HepG2 (cell line): Measurements from ENCODE around the gene LINC00632. TPM values are rescaled to one million over a fixed set of nuclear protein-coding genes. Genes with fewer than 3 reads are reported as not detected.

Experiments
- ATAC-seq: fragments of 200-7000 bp; cut with Tn5 transposase; 3 replicates; pipeline ENCODE4 v1.9.1; 2020; ENCODE audit warnings: mild to moderate bottlenecking, moderate library complexity
- BruUV-seq: library from RNA; stranded (reverse); fragments of 400-500 nt; replicated peaks from 2 replicates; lab custom pipeline; 2021; lab: Mats Ljungman, UMichigan
- CTCF ChIA-PET: fragments of 300-600 bp; formaldehyde crosslinking; extraction: SDS; loops from one replicate; lab custom pipeline; 2021; ENCODE audit warnings: low total read pairs, inconsistent platforms, low intra/inter-chr PET ratio; lab: Yijun Ruan, JAX
- POLR2A ChIA-PET: fragments of 350-600 bp; sonication (Branson Sonifier 250); formaldehyde crosslinking; loops from one replicate; lab custom pipeline; 2020; ENCODE audit warnings: antibody characterized with exemption, inconsistent platforms; lab: Yijun Ruan, JAX
- DNase-seq: peaks from one replicate; pipeline ENCODE4 v3.0.0-alpha.2; 2015; ENCODE audit warnings: low spot score
- FAIRE-seq: peaks from 3 replicates; lab custom pipeline; 2011; peaks lifted over from hg19 to GRCh38; lab: Jason Lieb, UNC
- H2AFZ ChIP-seq: one replicate; pipeline ENCODE4 v1.6.1; 2011; ENCODE audit warnings: low read length, inconsistent platforms
- H3K27ac ChIP-seq: fragments of 300-600 bp; 3 replicates; pipeline ENCODE4 v1.8.0; 2011; ENCODE audit warnings: mixed run types, mild to moderate bottlenecking, mixed read lengths, low read length, inconsistent platforms; ENCODE audit not compliant: insufficient read depth; ENCODE audit errors: extremely low read length
- H3K27me3 ChIP-seq, 2 experiments: fragments of 200-600 bp in 1 of 2; 2 replicates in 1 of 2; 3 replicates in 1 of 2; pipeline versions ENCODE4 v1.6.0 to v1.8.0; 2011; ENCODE audit warnings: low read length in 2 of 2, mild to moderate bottlenecking in 2 of 2, moderate library complexity in 2 of 2, inconsistent platforms in 1 of 2; ENCODE audit not compliant: insufficient read depth in 2 of 2, control insufficient read depth in 1 of 2
- H3K36me3 ChIP-seq, 2 experiments: fragments of 200-600 bp in 1 of 2; replicated peaks in 1 of 2; 2 replicates in 1 of 2; 3 replicates in 1 of 2; pipeline versions ENCODE4 v1.5.1 to v1.8.0; 2011; ENCODE audit warnings: low read length in 2 of 2, inconsistent platforms in 1 of 2; ENCODE audit not compliant: insufficient read depth in 2 of 2, control insufficient read depth in 1 of 2
- H3K4me1 ChIP-seq: 2 replicates; pipeline ENCODE4 v1.5.1; 2012; ENCODE audit warnings: low read length, inconsistent platforms; ENCODE audit not compliant: insufficient read depth
- H3K4me2 ChIP-seq: 2 replicates; pipeline ENCODE4 v1.6.0; 2011; ENCODE audit warnings: low read depth, low read length, inconsistent platforms
- H3K4me3 ChIP-seq, 3 experiments: fragments of 200-600 bp in 1 of 3; sonication (generic), shearing (Covaris generic) in 1 of 3; replicated peaks in 1 of 3; 2 replicates each; pipeline ENCODE4 v1.5.1; 2011 to 2016; ENCODE audit warnings: low read length in 3 of 3, inconsistent platforms in 2 of 3, low read depth in 2 of 3, mild to moderate bottlenecking in 2 of 3, control low read depth in 1 of 3, mixed read lengths in 1 of 3; ENCODE audit not compliant: insufficient read depth in 1 of 3
- H3K79me2 ChIP-seq: one replicate; pipeline ENCODE4 v1.6.1; 2011; ENCODE audit warnings: low read length, inconsistent platforms; ENCODE audit not compliant: insufficient read depth
- H3K9ac ChIP-seq: 2 replicates; pipeline ENCODE4 v1.6.0; 2011; ENCODE audit warnings: mild to moderate bottlenecking, low read depth, low read length, inconsistent platforms; ENCODE audit not compliant: insufficient read depth
- H3K9me3 ChIP-seq: 2 replicates; pipeline ENCODE4 v1.5.1; 2012; ENCODE audit warnings: mild to moderate bottlenecking, low read length
- H4K20me1 ChIP-seq: 2 replicates; pipeline ENCODE4 v1.6.0; 2011; ENCODE audit warnings: inconsistent platforms, mild to moderate bottlenecking, low read length, moderate library complexity; ENCODE audit not compliant: insufficient read depth
- CAMTA2 ChIP-seq: sonication (generic); formaldehyde crosslinking; IDR thresholded peaks from 2 replicates; pipeline ENCODE4 v1.4.0; 2020; ENCODE audit warnings: mild to moderate bottlenecking, missing genetic modification reagents, borderline replicate concordance
- CENPBD1 ChIP-seq: sonication (generic); formaldehyde crosslinking; IDR thresholded peaks from 2 replicates; pipeline ENCODE4 v1.8.0; 2022; ENCODE audit warnings: missing genetic modification reagents, low read depth, mild to moderate bottlenecking, borderline replicate concordance
- CREM ChIP-seq, 2 experiments: sonication (generic) in 1 of 2; formaldehyde crosslinking in 1 of 2; IDR thresholded peaks; 2 replicates each; pipeline versions ENCODE4 v1.4.0 to v1.6.1; 2016 to 2020; ENCODE audit warnings: antibody characterized with exemption in 1 of 2, mild to moderate bottlenecking in 1 of 2, missing genetic modification reagents in 1 of 2
- CTCF ChIP-seq: sonication (generic); formaldehyde crosslinking; IDR thresholded peaks from 2 replicates; pipeline ENCODE4 v1.5.0; 2020; ENCODE audit warnings: mild to moderate bottlenecking, missing genetic modification reagents, moderate library complexity
- HDAC6 ChIP-seq: fragments of 200-600 bp; sonication (generic); IDR thresholded peaks from 2 replicates; pipeline ENCODE4 v1.7.0; 2017; ENCODE audit warnings: mild to moderate bottlenecking, antibody characterized with exemption, low read length, low read depth
- KLF9 ChIP-seq: IDR thresholded peaks from 2 replicates; pipeline ENCODE4 v1.6.1; 2016; ENCODE audit warnings: low read depth
- SIN3A ChIP-seq: IDR thresholded peaks from 2 replicates; pipeline ENCODE4 v1.6.1; 2011; ENCODE audit warnings: low read depth, mild to moderate bottlenecking, control low read depth, low read length, borderline replicate concordance
- STAG1 ChIP-seq: sonication (generic); formaldehyde crosslinking; IDR thresholded peaks from 2 replicates; pipeline ENCODE4 v1.4.0; 2020; ENCODE audit warnings: missing genetic modification reagents
- ZNF160 ChIP-seq: sonication (generic); formaldehyde crosslinking; IDR thresholded peaks from 2 replicates; pipeline ENCODE4 v1.8.0; 2022; ENCODE audit warnings: mild to moderate bottlenecking, inconsistent platforms, missing genetic modification reagents
- ZSCAN21 ChIP-seq: sonication (generic); formaldehyde crosslinking; IDR thresholded peaks from 2 replicates; pipeline ENCODE4 v1.8.0; 2022; ENCODE audit warnings: mild to moderate bottlenecking, missing genetic modification reagents, moderate library complexity, borderline replicate concordance
- WGBS: methylation state at CpG from one replicate; pipeline ENCODE4 v1.1.6; 2017; ENCODE audit warnings: low lambda C conversion rate; 5-methylcytosine and 5-hydroxymethylcytosine counted together
- in situ Hi-C: cut with HindIII; loops from 2 replicates; pipeline ENCODE4 v1.10.0; 2017; ENCODE audit warnings: low pct_unique_long_range_greater_than_20kb; ENCODE audit not compliant: extremely low pct_ligation_motif_present
- intact Hi-C: fragments of 100-400 bp; cut with micrococcal nuclease; formaldehyde crosslinking; loops from one replicate; pipeline ENCODE4 v1.10.0; 2022; ENCODE audit not compliant: unreplicated experiment
- polyA plus RNA-seq, 8 experiments: library from polyadenylated mRNA; depleted of rRNA in 3 of 8; stranded (reverse) in 7 of 8; unstranded in 1 of 8; fragments of >200 nt; fragmentation: Illumina TruSeq in 4 of 8; extraction: Trizol in 4 of 8; gene quantifications; 2 replicates each; pipeline versions ENCODE4 v1.2.1 to v1.2.3, GENCODE V29; 2011 to 2016; ENCODE audit warnings: low read depth in 4 of 8, missing spikeins in 1 of 8, mixed read lengths in 1 of 8; ENCODE audit not compliant: insufficient read depth in 1 of 8
- total RNA-seq, 5 experiments: library from RNA; depleted of rRNA; stranded (reverse); fragments of >200 nt; fragmentation: Illumina TruSeq; extraction: Trizol; gene quantifications; 2 replicates each; pipeline ENCODE4 v1.2.3, GENCODE V29; 2016; ENCODE audit warnings: low read depth in 1 of 5

LINC00632 gene
- total and polyA plus RNA-seq, 2 of the 13 experiments (the other 11 are each of a cell fraction or from before 2014, with no cell fraction given) = 0.13 TPM; not detected in 1

GRCh38 chrX:140815868-140816267 lies 106.3 kb downstream of the LINC00632 start:
- no peak for DNase-seq
- 0% methylated on average over 1 of the region's 6 CpGs for WGBS
- no peak overlapping the region for H3K4me2 ChIP-seq
- TF ChIP-seq CREM (IDR thresholded peaks at IDR 0.05) (no peak), CREM (CRISPR knock-in tag; IDR thresholded peaks at IDR 0.05) (no peak), SIN3A (no peak), CENPBD1 (no peak), CAMTA2 (CRISPR knock-in tag) (no peak), HDAC6 (no peak), ZSCAN21 (CRISPR knock-in tag) (no peak), KLF9 (no peak)
- TF ChIP-seq, all 625 proteins: peak for 0
- ChIA-PET CTCF (no interaction called here), POLR2A (no interaction called here)
- Histone ChIP-seq H3K4me3 (no peak overlapping the region), H3K27ac (no peak overlapping the region), H3K9me3 (no peaks in the 10 kb centered on the region), H4K20me1 (no peaks in the 10 kb centered on the region), H3K27me3 (no peaks in the 10 kb centered on the region), H3K9ac (no peak overlapping the region), H3K4me1 (no peaks in the 10 kb centered on the region), H3K36me3 (no peaks in the 10 kb centered on the region), H2AFZ (no peak overlapping the region), H3K79me2 (no peaks in the 10 kb centered on the region)
- FAIRE-seq (no peak), ATAC-seq (no peak)
- in situ Hi-C loops (no loop called here), intact Hi-C loops (no loop called here)
- no TSS peak for BruUV-seq

DNA sequence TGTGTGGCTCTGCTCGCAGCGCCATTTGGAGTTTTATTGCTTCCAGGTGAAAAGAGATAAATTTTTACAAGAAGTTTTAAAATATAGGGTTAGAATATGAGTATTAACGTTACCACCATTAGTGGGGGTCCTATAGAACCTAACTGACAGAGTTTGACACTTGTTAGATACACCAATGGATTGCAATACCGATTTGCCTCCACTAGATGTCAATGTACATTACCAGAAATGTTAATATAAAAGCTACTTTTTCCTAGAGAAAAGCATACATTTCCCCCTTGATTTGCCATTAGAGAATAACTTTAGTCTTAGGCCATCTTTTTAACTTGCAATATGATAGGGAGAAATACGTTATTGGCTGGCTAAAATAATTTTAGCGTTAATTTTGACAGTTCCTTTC lies 108.4 kb downstream of the LINC00632 start:
- no peak overlapping the region for H3K27ac ChIP-seq
- H2AFZ ChIP-seq = no peak overlapping the region
- H3K79me2 ChIP-seq = no peaks in the 10 kb centered on the region
- in situ Hi-C loops = no loop called here
- no peak for ATAC-seq
- TF ChIP-seq CTCF (CRISPR knock-in tag) = peak; percentile 23; the same call in 1 of the 2 replicates
- TF ChIP-seq STAG1 = peak; percentile 31; the same call in 1 of the 2 replicates
- TF ChIP-seq ZNF160 (CRISPR knock-in tag) = no peak
- TF ChIP-seq, all 625 proteins: peak for 2
- Histone ChIP-seq H3K4me2 (no peak overlapping the region), H3K9ac (no peak overlapping the region), H4K20me1 (no peaks in the 10 kb centered on the region), H3K4me3 (no peak overlapping the region), H3K9me3 (no peaks in the 10 kb centered on the region), H3K36me3 (no peaks in the 10 kb centered on the region), H3K4me1 (no peaks in the 10 kb centered on the region), H3K27me3 (no peaks in the 10 kb centered on the region)
- intact Hi-C loops = no loop called here
- CTCF ChIA-PET = interaction anchor here (0.6 kb wide), 1 partner anchor 39 kb away, joined by 4 read pairs; no protein-coding TSS in a partner anchor
- no TSS peak for BruUV-seq
- FAIRE-seq (no peak), DNase-seq (no peak)
- 2% methylated on average over 6 of the region's 6 CpGs for WGBS
- POLR2A ChIA-PET = no interaction called here
